ENCODE measurements around the gene HIGD2B. TPM values are rescaled to one million over a fixed set of nuclear protein-coding genes. Genes with fewer than 3 reads are reported as not detected.
"Not testable (repeated sequence)": the region's sequence is repeated elsewhere in the genome, so short reads cannot be mapped to it uniquely, and the experiment has no call there.

The HIGD2B gene
- total RNA-seq, 2 experiments from 2014 or later, result 0.27 to 0.32 TPM

- H3K27me3 Mint-ChIP-seq; CTCF ChIA-PET; H3K4me1 Mint-ChIP-seq (ENCODE audit: low read depth); H3K36me3 Mint-ChIP-seq (ENCODE audit: low read depth); ATAC-seq; intact Hi-C loops (cut with micrococcal nuclease); H3K9me3 Mint-ChIP-seq; H3K27ac Mint-ChIP-seq; POLR2A ChIA-PET; H3K4me3 Mint-ChIP-seq; DNase-seq: not testable (repeated sequence)
Observed at GRCh38 chr15:72656014-72656413, 30.0 kb downstream of the HIGD2B start.

GRCh38 chr15:72654397-72654796, 31.6 kb downstream of the HIGD2B start, which contains the start of gene GOLGA6B:
Gene GOLGA6B, plus strand, starts transcription at chr15:72654697. Its CDS starts 41 bp downstream, at chr15:72654738.
- POLR2A ChIA-PET, CTCF ChIA-PET: not testable (repeated sequence)

GRCh38 chr15:72648631-72649253, 37.2 kb downstream of the HIGD2B start:
- intact Hi-C loops (cut with micrococcal nuclease); CTCF ChIA-PET; H3K36me3 Mint-ChIP-seq (ENCODE audit: low read depth); ATAC-seq; H3K9me3 Mint-ChIP-seq; H3K4me3 Mint-ChIP-seq; POLR2A ChIA-PET; H3K27me3 Mint-ChIP-seq; H3K4me1 Mint-ChIP-seq (ENCODE audit: low read depth); DNase-seq; H3K27ac Mint-ChIP-seq: not testable (repeated sequence)

More at GRCh38 chr15:72654397-72654796, 31.6 kb downstream of the HIGD2B start, which contains the start of gene GOLGA6B:
- H3K4me1 Mint-ChIP-seq (ENCODE audit: low read depth); H3K27ac Mint-ChIP-seq; H3K36me3 Mint-ChIP-seq (ENCODE audit: low read depth); H3K4me3 Mint-ChIP-seq; H3K9me3 Mint-ChIP-seq; intact Hi-C loops (cut with micrococcal nuclease); H3K27me3 Mint-ChIP-seq; ATAC-seq; DNase-seq: not testable (repeated sequence)

DNA sequence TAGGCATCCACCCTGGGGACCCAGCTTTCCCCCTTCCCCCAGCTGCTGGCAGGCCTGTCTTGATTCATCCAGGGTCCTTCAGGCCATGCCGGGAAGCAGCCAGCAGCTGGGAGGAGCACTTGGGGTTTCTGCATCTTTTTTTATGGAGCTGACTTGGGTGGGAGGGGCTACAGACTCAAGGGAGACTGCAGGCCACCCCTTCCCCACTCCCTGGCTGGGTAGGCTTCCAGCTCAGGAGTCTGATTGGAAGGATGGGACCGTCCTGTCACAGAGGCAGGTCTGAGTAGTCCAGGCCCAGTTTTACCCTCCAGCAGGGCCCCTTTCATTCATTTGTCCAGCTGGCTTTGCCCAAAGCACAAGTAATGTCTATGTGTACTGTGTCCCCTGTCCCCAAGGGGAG, 43.7 kb downstream of the HIGD2B start:
- intact Hi-C loops (cut with micrococcal nuclease); POLR2A ChIA-PET; H3K27me3 Mint-ChIP-seq; H3K27ac Mint-ChIP-seq; CTCF ChIA-PET; H3K36me3 Mint-ChIP-seq (ENCODE audit: low read depth); DNase-seq; H3K4me1 Mint-ChIP-seq (ENCODE audit: low read depth); H3K9me3 Mint-ChIP-seq; H3K4me3 Mint-ChIP-seq; ATAC-seq: not testable (repeated sequence)

- CTCF ChIA-PET; intact Hi-C loops (cut with micrococcal nuclease); H3K4me1 Mint-ChIP-seq (ENCODE audit: low read depth); DNase-seq; H3K27me3 Mint-ChIP-seq; ATAC-seq; H3K27ac Mint-ChIP-seq; H3K4me3 Mint-ChIP-seq; POLR2A ChIA-PET; H3K36me3 Mint-ChIP-seq (ENCODE audit: low read depth); H3K9me3 Mint-ChIP-seq: not testable (repeated sequence)
Observed at GRCh38 chr15:72639759-72640483, 46.1 kb downstream of the HIGD2B start.

DNA sequence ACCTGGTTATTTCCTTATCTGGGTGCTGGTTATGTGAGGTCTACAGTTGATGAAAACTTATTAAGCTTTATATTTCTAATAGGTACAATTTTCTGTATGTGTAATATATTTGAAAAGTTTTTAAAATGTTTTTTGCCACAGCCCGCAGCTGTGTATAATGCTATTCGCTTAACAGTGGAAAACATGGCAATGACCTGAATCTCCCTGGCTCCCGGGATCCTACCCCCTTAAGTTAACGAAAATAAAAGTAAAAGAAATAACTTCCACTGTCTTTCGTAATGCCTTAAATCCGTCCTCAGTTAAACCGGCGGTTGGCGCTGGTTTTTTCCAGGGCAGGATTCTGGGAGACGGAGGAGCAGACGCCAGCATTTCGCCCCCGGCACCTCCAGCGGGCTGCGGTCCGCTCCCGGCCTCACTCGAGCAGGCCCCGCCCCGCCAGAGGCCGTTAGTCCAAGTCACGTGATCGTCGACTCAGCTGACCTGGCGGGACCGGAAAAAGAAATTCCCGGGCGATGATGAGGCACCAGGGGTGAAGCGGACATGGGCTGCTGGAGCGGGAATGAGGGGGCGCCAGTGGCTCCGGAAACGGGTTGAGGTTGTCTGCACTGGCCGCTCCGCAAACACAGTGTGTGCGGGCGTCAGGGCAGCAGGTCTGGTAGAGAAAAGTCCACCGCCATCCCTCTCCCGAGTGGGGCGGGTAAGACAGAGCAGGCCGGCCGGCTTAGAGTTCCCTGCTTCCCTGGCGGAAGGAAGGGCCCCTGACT, 49.3 kb downstream of the HIGD2B start:
- intact Hi-C loops (cut with micrococcal nuclease); H3K36me3 Mint-ChIP-seq (ENCODE audit: low read depth); CTCF ChIA-PET; POLR2A ChIA-PET; H3K27ac Mint-ChIP-seq; H3K4me1 Mint-ChIP-seq (ENCODE audit: low read depth); H3K9me3 Mint-ChIP-seq; H3K27me3 Mint-ChIP-seq: not testable (repeated sequence)
- ATAC-seq, result peak; percentile 84
- peak; percentile 81 for DNase-seq
- peak overlapping the region; percentile 58 for H3K4me3 Mint-ChIP-seq

- H3K9me3 Mint-ChIP-seq; CTCF ChIA-PET; H3K27me3 Mint-ChIP-seq; H3K4me1 Mint-ChIP-seq (ENCODE audit: low read depth); ATAC-seq; POLR2A ChIA-PET; H3K27ac Mint-ChIP-seq; DNase-seq; H3K36me3 Mint-ChIP-seq (ENCODE audit: low read depth); H3K4me3 Mint-ChIP-seq; intact Hi-C loops (cut with micrococcal nuclease): not testable (repeated sequence)
Observed at GRCh38 chr15:72629068-72629570, 56.9 kb downstream of the HIGD2B start.

DNA sequence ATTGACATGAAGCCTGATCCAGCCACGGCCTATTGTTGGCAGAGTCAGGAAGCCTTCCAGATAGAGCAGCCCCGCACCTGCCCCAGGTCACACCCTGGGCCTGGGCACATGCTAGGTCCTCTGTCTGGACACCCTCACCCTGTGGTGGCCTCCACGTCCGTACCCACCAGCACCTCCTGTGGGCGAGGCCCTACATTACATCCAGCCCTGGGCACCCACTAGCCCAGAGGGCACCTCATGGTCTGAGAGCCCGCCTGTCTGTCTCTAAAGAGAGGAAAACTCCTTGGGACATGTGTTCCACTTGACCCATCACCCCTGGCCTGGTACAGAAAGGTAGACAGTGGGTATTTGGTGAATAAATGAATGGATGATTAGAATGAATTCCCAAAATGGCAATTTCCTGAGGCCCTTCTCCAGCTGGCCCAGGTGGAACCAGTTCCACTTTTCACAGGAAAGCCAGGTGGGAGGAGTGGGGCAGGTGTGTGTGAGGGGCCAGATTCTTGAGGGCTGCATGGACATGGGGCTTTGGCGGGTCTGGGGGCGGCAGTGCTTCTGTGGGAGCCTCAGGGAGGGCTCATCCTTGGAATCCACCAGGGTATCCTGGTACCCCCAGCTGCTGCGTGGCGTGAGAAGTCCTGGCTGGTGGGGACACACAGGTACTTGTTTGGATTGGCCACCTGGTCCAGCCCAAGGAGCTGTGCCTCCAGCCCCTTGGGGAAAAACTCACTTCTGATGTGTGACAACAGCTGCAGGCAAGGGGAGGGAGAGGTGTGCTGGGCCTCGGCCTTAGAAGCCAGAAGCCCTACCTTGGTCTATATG, 57.5 kb downstream of the HIGD2B start:
- DNase-seq (peak; percentile 36), ATAC-seq (peak; percentile 55)
- H3K36me3 Mint-ChIP-seq (ENCODE audit: low read depth); intact Hi-C loops (cut with micrococcal nuclease); H3K4me1 Mint-ChIP-seq (ENCODE audit: low read depth); H3K4me3 Mint-ChIP-seq; H3K9me3 Mint-ChIP-seq; H3K27ac Mint-ChIP-seq; POLR2A ChIA-PET; H3K27me3 Mint-ChIP-seq; CTCF ChIA-PET: not testable (repeated sequence)

DNA sequence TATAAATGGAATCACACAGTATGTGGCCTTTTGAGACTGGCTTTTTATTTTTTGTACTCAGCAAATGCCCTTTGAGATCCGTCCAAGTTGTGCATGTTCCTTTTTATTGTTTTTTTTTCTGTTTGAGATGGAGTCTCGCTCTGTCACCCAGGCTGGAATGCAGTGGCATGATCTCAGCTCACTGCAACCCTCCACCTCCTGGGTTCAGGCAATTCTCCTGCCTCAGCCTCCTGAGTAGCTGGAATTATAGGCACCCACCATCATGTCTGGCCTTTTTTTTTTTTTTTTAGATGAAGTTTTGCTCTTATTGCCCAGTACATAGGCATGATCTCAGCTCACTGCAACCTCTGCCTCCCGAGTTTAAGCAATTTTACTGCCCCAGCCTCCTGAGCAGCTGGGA, 59.8 kb downstream of the HIGD2B start:
- H3K27ac Mint-ChIP-seq; H3K4me3 Mint-ChIP-seq; H3K9me3 Mint-ChIP-seq; intact Hi-C loops (cut with micrococcal nuclease); POLR2A ChIA-PET; DNase-seq; ATAC-seq; H3K36me3 Mint-ChIP-seq (ENCODE audit: low read depth); H3K27me3 Mint-ChIP-seq; H3K4me1 Mint-ChIP-seq (ENCODE audit: low read depth): not testable (repeated sequence)
- CTCF ChIA-PET, result interaction anchor here (1.9 kb wide), 1 partner anchor 26 kb away, joined by 7 read pairs; no protein-coding TSS in a partner anchor
